Measurements from ENCODE around the gene PRICKLE2. TPM values are rescaled to one million over a fixed set of nuclear protein-coding genes. Genes with fewer than 3 reads are reported as not detected.

Gene PRICKLE2
- total RNA-seq, 4 donors from 2014 or later, result 71.8 to 99.9 (median 84.4) TPM

GRCh38 chr3:64080616-64081234 lies 144.5 kb downstream of the PRICKLE2 start:
- Histone ChIP-seq H3K9me3 (no peaks in the 10 kb centered on the region), H3K36me3 (no peaks in the 10 kb centered on the region), H3K4me1 (peaks cover 0 to 7% (median 0%) of the 10 kb centered on the region in 4 donors), H3K27ac (replicated peaks in 1 of 4) (no peak overlapping the region), H3K27me3 (no peaks in the 10 kb centered on the region), H3K4me3 (no peak overlapping the region)
- no peak for DNase-seq (ENCODE audit: extremely low spot score)
- TF ChIP-seq POLR2AphosphoS5 (IDR thresholded peaks at IDR 0.05) (no peak), POLR2A (IDR thresholded peaks at IDR 0.05; ENCODE audit: low read depth) (no peak), CTCF (IDR thresholded peaks at IDR 0.05) (no peak), EP300 (IDR thresholded peaks at IDR 0.05) (no peak)
- intact Hi-C loops (cut with DNase I), result no loop called here
- WGBS, result 97% methylated on average over 1 of the region's 1 CpG

- H3K4me1 ChIP-seq, result peaks cover 0 to 7% (median 0%) of the 10 kb centered on the region in 4 donors
- no peak for DNase-seq (ENCODE audit: extremely low spot score)
- no peaks in the 10 kb centered on the region for H3K27me3 ChIP-seq
- H3K9me3 ChIP-seq, result no peaks in the 10 kb centered on the region
- H3K36me3 ChIP-seq, result no peaks in the 10 kb centered on the region
- no peak overlapping the region for H3K4me3 ChIP-seq
- 76% methylated on average over 5 of the region's 5 CpGs for WGBS
- intact Hi-C loops (cut with DNase I), result no loop called here
- TF ChIP-seq EP300 (IDR thresholded peaks at IDR 0.05), result no peak
- no peak for TF ChIP-seq CTCF (IDR thresholded peaks at IDR 0.05)
- no peak for TF ChIP-seq POLR2A (IDR thresholded peaks at IDR 0.05; ENCODE audit: low read depth)
- TF ChIP-seq POLR2AphosphoS5 (IDR thresholded peaks at IDR 0.05), result no peak
- H3K27ac ChIP-seq (replicated peaks in 1 of 4), result no peak overlapping the region
Measured at GRCh38 chr3:64079369-64080150, 145.7 kb downstream of the PRICKLE2 start.

- intact Hi-C loops (cut with DNase I), result no loop called here
- H3K4me1 ChIP-seq, result peaks cover 0 to 7% (median under 1%) of the 10 kb centered on the region in 4 donors
- H3K36me3 ChIP-seq, result no peaks in the 10 kb centered on the region
- H3K27me3 ChIP-seq, result no peaks in the 10 kb centered on the region
- H3K4me3 ChIP-seq, result no peak overlapping the region
- H3K27ac ChIP-seq (replicated peaks in 1 of 4), result no peak overlapping the region
- TF ChIP-seq POLR2AphosphoS5 (IDR thresholded peaks at IDR 0.05), result no peak
- no peak for TF ChIP-seq EP300 (IDR thresholded peaks at IDR 0.05)
- TF ChIP-seq POLR2A (IDR thresholded peaks at IDR 0.05; ENCODE audit: low read depth), result no peak
- TF ChIP-seq CTCF (IDR thresholded peaks at IDR 0.05), result no peak
- DNase-seq (ENCODE audit: extremely low spot score), result no peak
- WGBS, result 82% methylated on average over 4 of the region's 4 CpGs
- H3K9me3 ChIP-seq, result no peaks in the 10 kb centered on the region
Measured at GRCh38 chr3:64078966-64079365, 146.3 kb downstream of the PRICKLE2 start.

GRCh38 chr3:64074895-64075679 lies 150.2 kb downstream of the PRICKLE2 start:
- no peak overlapping the region for H3K27ac ChIP-seq (replicated peaks in 1 of 4)
- 92% methylated on average over 6 of the region's 6 CpGs for WGBS
- H3K4me1 ChIP-seq, result peaks cover 0 to 22% (median 5%) of the 10 kb centered on the region in 4 donors
- H3K36me3 ChIP-seq, result no peaks in the 10 kb centered on the region
- DNase-seq (ENCODE audit: extremely low spot score), result no peak
- H3K4me3 ChIP-seq, result no peak overlapping the region
- H3K9me3 ChIP-seq, result no peaks in the 10 kb centered on the region
- intact Hi-C loops (cut with DNase I), result no loop called here
- no peaks in the 10 kb centered on the region for H3K27me3 ChIP-seq
- TF ChIP-seq POLR2AphosphoS5 (IDR thresholded peaks at IDR 0.05) (no peak), POLR2A (IDR thresholded peaks at IDR 0.05; ENCODE audit: low read depth) (no peak), EP300 (IDR thresholded peaks at IDR 0.05) (no peak), CTCF (IDR thresholded peaks at IDR 0.05) (no peak)

All from esophagus muscularis mucosa (tissue), 4 donors.